Germinal center (tissue), 1 donor: Measurements from ENCODE around the gene DLX2.

Source experiments
- DNase-seq: peaks from one replicate; pipeline ENCODE4 v3.0.0; 2012; ENCODE audit warnings: mixed read lengths, low spot score

The DLX2 gene

DNA sequence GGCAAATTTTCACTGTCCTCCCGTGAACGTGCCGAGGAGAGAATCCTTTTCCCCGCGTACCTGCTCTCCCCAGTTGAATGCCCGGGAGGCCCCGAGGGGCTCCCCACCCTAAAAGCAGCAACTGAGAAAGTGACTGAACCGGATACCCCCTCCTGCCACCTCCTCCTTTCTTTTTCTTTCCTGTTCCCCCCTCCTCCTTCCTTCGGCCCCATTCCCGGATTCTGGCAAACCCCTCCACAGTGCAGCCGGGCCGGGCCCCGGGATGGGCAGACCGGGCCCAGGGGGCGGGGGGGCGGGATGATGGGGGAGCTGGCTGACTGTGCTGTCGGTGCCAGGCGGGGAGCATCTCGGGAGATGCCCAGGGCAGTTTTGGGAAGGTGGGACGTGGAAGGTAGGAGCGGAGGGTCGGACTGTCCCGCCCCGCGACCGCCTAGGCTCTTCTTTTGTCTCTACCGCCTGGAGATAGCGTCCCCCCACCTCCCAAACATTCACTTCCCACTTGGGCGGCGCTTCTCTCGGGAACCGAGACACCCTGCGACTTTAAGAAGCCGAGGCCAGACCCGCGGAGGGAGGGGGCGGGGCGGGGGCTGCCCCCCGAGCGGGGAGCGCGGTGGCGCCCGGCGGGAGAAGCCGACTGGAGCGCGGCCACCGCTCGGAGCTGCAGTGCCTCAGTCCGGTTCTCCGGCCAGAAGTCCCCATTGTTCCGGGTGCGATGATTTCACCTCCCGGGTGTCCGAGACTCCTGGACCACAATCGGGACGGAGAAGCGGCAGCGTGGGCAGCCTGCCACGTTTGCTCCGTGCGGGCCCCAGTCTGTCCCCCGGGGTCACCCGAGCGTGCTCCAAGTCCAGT, 8.2 kb downstream of the DLX2 start:
- no peak for DNase-seq

GRCh38 chr2:172093416-172094293, 9.0 kb downstream of the DLX2 start:
- DNase-seq: no peak

DNA sequence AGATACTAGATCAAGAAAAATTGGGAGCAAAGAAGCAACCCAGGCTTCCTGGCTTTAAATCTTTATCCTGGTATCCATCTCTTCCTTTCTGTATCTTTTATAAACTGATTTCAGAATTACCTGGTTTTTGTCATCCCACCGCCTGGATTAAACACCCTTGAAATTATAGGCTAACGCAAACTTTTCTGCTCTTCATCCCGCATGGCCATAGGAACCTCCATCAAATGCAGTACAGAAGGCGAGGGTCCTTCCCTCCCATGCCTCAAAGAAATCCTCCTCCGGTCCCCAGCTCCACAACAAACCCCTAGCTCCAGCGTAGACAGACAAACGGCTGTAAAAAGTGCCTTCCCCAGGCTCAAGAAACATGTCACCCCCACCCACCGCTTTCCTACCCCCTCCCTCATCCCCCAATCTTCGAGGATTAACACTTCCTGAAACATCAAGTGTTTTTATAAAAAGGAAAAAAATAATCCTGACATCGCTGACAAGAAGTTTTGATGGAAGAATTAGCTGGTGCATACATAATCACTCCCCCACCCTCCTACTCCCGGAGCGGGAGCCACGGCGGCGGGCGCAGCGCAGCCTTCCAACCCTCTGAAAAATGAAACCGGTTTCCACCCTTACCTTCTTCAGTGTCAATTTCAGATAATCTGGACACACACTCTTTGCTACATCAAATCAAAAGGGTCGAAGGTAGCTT, 9.8 kb downstream of the DLX2 start:
- DNase-seq: no peak

- DNase-seq: no peak
Observed at GRCh38 chr2:172091761-172092566, 10.7 kb downstream of the DLX2 start.

- DNase-seq: no peak
Observed at GRCh38 chr2:172091000-172091641, 11.6 kb downstream of the DLX2 start.

GRCh38 chr2:172090044-172090961, 12.4 kb downstream of the DLX2 start:
- DNase-seq: no peak

GRCh38 chr2:172089633-172090032, 13.1 kb downstream of the DLX2 start:
- no peak for DNase-seq

DNA sequence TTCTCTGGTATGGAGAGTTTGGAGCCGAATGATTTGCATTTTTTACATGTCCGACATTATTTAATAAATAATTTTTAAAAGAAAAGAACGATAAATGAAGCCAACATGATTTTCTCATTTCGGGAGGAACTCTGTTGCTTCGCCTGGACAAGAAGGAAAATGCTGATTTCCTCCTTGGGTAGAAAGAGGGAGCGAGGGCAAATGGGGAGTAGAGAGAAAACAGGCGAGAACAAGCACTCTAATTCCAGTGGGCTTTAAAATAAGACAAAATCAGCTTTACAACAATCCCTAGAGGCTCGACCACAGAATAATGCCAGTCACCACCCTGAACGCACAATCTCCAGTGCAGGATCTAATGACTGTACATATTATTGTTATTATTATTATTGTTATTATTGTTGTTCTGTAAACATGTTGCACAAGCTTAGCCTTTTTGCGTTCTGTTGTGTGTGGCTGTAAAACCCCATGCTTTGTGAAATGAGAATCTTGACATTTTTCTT, 13.6 kb downstream of the DLX2 start:
- DNase-seq: no peak

DNA sequence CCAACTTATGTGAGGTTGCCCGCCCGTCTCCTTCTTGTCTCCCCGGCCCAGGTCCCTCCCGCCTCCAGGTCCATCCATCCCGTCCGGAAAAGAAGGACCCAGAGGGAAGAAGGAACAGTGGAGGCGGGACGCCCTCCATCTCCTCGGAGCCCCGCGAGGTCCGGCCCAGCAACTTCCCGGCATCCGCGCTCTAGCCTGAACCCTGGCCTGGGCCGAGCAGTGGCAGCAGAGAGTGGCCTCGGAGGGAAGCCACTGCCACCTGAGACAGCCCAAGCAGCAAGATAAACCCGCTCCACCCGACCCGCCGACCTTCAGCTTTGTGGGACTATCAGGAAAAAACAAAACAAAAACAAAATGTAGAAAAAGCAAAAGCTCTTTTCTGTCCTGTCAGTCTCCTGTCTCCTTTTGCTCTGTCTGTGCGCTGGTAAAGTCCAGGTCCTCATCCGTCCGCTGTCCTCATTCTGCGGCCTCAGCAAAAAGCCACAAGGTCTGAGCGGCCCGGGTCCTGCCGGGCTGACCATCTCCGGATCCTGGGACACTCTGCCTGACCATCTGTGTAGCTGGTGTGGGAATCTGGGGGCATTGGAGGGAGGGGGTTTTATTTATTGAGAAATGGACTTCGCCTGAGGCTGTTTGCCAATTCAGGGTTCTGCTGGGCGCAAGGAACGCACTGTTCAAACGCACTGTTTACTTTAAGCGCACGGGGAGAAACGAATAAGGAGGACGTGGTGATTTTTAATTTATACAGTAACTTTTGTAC, 14.3 kb downstream of the DLX2 start:
- no peak for DNase-seq

GRCh38 chr2:172087780-172088244, 14.9 kb downstream of the DLX2 start:
- no peak for DNase-seq

- DNase-seq: no peak
Observed at GRCh38 chr2:172087207-172087779, 15.4 kb downstream of the DLX2 start.

DNA sequence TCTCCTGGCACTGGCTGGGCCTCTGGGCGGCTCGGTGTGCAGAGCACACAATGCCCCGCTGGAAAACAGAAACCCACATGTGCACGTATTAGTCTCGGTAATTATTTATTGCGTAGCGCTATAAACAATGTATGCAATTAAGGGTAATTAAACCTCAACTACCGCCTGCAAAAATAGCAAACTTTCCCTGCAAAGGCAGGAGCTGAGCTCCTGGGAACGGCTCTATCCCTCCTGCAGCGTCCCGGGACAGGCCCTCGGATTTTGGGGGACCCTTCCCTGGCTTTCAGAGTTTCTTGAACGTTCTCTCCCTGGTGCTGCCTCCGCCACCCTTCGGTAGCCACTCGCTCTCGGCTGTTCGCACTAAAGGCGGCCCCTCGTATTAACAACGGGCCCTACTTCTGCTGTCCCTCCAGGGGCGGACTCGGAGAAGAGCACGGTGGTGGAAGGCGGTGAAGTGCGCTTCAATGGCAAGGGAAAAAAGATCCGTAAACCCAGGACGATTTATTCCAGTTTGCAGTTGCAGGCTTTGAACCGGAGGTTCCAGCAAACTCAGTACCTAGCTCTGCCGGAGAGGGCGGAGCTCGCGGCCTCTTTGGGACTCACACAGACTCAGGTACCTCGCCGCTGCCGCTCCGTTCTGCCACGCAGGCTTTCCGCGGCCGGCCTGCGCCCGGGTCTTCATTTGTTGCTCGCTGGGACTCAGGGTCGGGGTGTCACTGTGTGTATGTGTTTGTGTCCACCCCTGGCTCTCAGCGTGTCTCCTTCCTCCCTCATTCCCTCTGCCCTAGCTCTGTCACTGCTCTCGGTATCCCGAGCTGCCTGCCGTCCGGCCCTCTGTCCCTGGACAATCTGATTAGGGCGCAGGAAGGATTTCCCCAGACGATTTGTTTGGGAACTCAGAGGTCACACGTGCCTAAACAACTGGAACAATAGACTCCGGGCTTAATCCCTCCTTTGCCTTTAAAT, 16.2 kb downstream of the DLX2 start:
- DNase-seq: no peak

GRCh38 chr2:172085460-172086159, 17.1 kb downstream of the DLX2 start, which contains the start of gene DLX1:
TSS of gene DLX1 (plus strand) at chr2:172085507. CDS start at chr2:172085678, 171 bp downstream.
- DNase-seq: no peak

- peak; percentile 87 for DNase-seq
Observed at GRCh38 chr2:172084645-172085459, 17.8 kb downstream of the DLX2 start.

GRCh38 chr2:172084395-172084644, 18.4 kb downstream of the DLX2 start:
- DNase-seq: no peak
